GM23338 (cell line): Measurements from ENCODE around the gene ZNF74. TPM values are rescaled to one million over a fixed set of nuclear protein-coding genes. Genes with fewer than 3 reads are reported as not detected.

ENCODE experiments used
- ETS1 ChIP-seq: IDR thresholded peaks from 2 replicates; pipeline ENCODE4 v1.6.1; 2016; ENCODE audit warnings: antibody characterized with exemption
- ZNF462 ChIP-seq: fragments of 250-450 bp; sonication (Bioruptor Pico); IDR thresholded peaks from 2 replicates; pipeline ENCODE4 v1.5.0; 2020; ENCODE audit warnings: mild to moderate bottlenecking, moderate library complexity
- polyA plus RNA-seq: library from polyadenylated mRNA; unstranded; fragments of >200 nt; fragmentation: Nextera tagmentation; extraction: Ambion mirVana; gene quantifications from 2 replicates; pipeline ENCODE4 v1.2.1, GENCODE V29; 2016
- total RNA-seq: library from RNA; depleted of rRNA; stranded (reverse); fragments of >200 nt; shearing (Covaris generic); gene quantifications from 2 replicates; pipeline ENCODE4 v1.2.3, GENCODE V29; 2014
- TF ChIP-seq, protein P1 (sequence below), 2 experiments: fragments of 200-600 bp in 1 of 2; sonication (generic) in 1 of 2; conservative IDR thresholded peaks; 2 replicates each; pipeline versions ENCODE4 v1.5.1 to v1.6.1; 2016 to 2017; ENCODE audit warnings: antibody characterized with exemption in 2 of 2, low read depth in 2 of 2, mild to moderate bottlenecking in 2 of 2, moderate library complexity in 1 of 2

The ZNF74 gene
- total and polyA plus RNA-seq, 2 experiments from 2014 or later = 16.1 to 94.0 TPM

DNA sequence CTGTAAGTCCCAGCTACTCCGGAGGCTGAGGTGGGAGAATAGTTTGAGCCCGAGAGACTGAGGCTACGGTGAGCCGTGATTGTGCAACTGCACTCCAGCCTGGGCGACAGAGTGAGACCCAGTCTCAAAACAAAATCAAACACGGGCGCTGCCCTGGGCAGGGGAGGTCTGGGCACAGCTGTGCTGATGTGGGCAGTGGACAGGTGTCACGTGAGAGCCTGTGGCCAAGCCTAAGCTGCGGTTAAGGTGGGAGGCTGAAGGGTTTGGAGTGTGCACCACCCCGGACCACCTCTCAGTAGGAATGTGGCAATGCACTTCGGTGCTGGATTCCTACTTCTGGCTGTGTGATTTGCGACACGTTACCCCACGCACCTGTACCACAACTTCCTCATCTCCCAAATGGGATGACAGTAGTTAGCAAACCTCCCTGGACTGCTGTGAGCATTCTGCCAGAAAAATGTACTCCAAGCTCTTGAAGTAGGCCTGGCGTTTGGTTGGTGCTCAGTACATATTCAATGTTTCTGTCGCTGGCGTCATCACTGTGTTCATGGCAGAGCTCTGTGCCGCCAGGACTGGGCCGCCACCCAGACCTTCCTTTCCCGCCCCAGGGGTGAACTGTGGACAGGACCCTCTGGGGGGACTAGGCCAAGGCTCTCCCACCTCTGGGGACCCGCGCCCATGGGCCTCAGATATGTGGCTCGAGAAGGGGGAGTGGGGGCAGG is 807 bp upstream of the ZNF74 start (continued):
- TF ChIP-seq ZNF462 (CRISPR knock-in tag) = no peak
- TF ChIP-seq ETS1 = no peak
- TF ChIP-seq, protein P1, sequence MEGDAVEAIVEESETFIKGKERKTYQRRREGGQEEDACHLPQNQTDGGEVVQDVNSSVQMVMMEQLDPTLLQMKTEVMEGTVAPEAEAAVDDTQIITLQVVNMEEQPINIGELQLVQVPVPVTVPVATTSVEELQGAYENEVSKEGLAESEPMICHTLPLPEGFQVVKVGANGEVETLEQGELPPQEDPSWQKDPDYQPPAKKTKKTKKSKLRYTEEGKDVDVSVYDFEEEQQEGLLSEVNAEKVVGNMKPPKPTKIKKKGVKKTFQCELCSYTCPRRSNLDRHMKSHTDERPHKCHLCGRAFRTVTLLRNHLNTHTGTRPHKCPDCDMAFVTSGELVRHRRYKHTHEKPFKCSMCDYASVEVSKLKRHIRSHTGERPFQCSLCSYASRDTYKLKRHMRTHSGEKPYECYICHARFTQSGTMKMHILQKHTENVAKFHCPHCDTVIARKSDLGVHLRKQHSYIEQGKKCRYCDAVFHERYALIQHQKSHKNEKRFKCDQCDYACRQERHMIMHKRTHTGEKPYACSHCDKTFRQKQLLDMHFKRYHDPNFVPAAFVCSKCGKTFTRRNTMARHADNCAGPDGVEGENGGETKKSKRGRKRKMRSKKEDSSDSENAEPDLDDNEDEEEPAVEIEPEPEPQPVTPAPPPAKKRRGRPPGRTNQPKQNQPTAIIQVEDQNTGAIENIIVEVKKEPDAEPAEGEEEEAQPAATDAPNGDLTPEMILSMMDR (conservative IDR thresholded peaks at IDR 0.05; ENCODE audit: low read depth in 2 of 2) = no peak
